Skeletal muscle cell (primary cell): ENCODE measurements around the gene SLC35D2.
"Not testable (repeated sequence)": the region's sequence is repeated elsewhere in the genome, so short reads cannot be mapped to it uniquely, and the experiment has no call there.

ENCODE experiments used
- DNase-seq: peaks from one replicate; pipeline ENCODE4 v3.0.0-alpha.2; 2010; ENCODE audit warnings: low read depth
- H3K4me3 ChIP-seq: 2 replicates; pipeline ENCODE4 v1.5.1; 2011; ENCODE audit warnings: low read depth, mild to moderate bottlenecking, control low read depth, low read length, moderate library complexity

SLC35D2 gene

DNA sequence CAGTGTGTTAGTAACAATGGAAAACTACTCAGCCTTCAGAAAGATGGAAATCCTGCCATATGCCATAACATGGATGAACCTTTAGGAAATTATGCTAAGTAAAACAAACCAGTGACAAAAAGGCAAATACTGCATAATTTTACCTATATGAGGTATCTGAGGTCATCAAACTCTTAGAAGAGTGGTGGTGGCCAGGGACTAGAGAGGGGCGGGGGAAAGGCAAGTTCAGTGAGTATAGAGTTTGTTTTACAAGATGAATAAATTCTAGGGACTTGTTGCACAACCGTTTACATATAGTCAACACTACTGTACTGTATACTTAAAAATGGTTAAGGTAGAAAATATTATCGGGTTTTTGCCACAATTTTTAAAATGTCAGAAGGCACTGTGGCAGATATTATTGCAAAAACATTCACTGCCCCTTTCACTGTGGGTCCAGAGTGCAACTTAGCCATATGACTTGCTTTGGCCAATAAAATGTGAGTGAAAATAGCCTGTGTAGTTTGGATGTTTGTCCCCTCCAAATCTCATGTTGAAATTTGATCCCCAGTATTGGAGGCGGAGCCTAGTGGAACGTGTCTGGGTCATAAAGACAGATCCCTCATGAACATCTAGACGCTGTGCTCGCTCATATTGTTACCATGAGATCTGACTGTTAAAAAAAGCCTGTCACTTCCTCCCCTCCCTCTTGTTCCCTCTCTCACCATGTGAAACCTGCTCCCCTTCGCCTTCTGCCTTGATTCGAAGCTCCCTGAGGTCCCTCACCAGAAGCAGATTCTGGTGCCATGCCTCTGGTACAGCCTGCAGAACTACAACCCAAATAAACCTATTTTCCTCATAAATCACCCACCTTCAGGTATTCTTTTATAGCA, 25.1 kb upstream of the SLC35D2 start:
- H3K4me3 ChIP-seq = no peak overlapping the region
- DNase-seq = no peak

DNA sequence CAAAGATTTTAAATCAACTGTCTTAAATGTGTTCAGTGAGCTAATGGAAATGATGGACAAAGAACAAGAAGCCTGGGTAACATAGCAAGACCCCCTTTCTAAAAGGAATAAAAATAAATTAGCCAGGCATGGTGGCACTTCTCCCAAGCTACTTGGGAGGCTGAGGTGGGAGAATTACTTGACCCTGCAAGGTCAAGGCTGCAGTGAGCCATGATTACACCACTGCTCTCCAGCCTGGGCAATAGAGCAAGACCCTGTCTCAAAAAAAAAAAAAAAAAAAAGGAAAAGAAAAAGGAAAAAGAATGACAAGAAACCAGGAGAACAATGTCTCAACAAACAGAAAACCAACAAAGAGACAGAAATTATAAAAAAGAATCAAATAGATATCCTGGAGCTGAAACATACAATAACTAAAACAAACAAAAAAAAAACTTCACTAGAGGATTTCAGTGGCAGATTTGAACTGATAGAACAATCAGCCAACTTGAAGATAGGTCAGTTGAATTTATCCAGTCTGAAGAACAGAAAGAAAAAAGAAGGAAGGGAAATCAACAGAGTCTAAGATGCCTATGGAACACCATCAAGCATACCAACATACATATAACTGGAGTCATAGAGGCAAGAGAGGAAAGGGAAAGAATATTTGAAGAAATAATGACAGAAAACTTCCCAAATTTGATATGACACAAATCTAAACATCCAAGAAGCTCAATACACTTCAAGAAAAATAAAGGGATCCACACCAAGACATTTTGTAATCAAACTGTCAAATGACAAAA, 16.8 kb upstream of the SLC35D2 start:
- no peak overlapping the region for H3K4me3 ChIP-seq
- DNase-seq = no peak

DNA sequence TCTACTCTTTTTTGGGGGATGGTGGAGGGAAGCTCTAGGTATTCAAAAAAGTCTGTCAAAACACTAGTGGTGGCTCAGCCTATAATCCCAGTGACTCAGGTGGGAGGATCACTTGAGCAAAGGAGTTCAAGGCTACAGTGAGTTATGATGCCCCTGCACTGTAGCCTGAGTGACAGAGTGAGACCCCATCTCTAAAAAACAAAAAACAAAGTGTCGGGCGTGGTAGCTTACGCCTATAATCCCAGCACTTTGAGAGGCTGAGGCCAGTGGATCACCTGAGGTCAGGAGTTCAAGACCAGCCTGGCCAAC, 15.8 kb upstream of the SLC35D2 start:
- no peak overlapping the region for H3K4me3 ChIP-seq
- no peak for DNase-seq

DNA sequence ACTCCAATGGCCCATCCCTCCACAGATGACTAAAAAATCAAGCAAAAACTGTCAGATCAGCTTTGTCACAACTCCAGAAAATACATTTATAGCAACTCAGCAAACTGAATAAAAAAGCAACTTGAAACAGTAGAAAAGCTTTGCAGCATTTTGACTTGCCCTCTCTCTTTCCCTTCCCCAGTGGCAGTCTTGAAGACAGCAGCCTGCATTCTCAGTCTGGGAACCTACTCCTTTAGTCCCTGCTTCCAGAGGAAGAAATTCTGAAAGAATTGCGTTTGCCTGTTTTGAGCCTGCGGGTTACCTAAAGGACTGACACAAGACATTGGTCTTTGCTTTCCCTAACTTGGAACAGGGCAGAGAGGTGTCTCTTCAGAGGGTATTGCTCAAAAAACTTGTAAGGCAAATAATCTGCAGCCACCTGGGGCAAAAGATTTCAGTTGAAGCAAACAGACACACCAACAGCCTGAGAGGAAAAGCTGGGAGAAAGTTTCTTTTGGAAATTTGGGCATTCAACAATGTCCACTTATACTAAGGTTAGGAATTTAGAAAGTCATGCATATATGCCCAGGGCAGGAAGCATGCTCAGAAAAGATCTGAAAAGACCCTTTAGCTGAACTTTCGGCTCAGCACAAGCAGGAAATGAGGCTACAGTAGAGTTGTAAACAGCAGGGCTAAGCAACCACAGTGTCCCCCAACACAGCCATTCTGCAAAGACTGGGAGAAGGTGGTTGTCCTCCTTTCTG, 15.2 kb upstream of the SLC35D2 start:
- no peak for DNase-seq
- H3K4me3 ChIP-seq = no peak overlapping the region

DNA sequence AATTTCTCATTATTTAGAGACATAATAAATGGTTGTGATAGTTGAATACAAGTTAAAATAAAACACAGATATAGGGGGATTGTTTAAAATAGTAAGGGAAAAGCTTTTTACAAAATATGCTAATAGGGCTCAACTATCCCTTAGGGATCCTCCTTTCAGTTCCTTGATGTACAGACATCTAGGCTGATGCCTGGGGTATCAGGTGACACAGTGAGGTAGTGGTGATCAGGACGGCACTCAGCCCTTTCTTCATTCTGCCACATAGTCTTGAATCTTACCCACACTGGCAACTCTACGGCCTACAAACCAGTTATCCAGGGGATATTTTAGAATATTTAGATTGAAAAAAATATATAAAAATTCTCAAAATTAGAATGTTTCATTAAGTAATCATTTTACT, 12.5 kb upstream of the SLC35D2 start:
- no peak for DNase-seq

DNA sequence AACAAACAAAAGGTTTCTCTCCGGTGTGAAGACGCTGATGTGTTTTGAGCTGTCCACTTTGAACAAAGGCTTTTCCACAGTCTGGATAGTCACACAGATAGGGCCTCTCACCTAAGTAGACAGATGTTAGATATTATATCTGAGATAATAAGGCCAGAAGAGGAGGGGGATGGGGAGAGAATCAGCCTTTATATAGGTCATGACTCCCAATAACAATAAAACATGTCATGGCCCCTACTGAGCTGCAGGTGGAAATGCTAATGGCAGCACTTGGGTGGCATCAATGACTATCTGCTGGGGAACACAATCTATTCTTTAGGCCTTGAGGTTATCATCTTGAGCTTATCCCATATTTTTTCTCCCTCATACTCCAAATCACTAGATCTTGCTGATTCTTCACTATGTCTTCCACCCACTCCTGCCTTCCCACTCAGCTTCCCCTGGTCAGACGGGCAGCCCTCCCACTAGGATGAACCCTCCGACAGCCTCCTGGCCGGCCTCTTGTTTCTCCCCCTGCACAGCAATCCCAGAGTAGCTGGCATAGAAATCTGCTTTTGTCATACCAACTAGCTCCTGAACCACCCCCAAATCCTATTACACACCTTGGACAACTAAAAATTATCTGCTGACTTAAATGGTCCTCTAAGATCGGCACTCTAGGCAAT, 11.5 kb upstream of the SLC35D2 start:
- no peak overlapping the region for H3K4me3 ChIP-seq
- DNase-seq = no peak

More for the DNA sequence above, 12.5 kb upstream of the SLC35D2 start:
- no peak overlapping the region for H3K4me3 ChIP-seq

DNA sequence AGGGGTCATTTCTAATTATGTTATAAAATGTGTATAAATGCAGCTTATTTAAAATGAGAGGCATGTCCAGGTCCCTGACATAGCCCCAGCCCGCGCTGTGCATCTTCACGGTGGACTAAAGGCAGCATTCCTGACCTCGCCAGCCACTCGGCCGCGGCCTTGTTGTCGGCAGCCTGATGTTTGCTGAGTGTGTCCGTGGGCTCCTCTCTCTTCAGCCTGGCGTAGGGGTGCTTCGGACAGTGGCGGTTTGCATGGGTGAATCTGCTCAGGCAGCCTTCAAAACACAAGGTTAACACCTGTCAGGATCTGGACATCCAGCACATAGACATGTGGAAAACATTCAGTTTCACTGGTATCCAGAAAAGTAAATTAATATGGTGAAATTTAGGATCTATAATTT, 8.8 kb upstream of the SLC35D2 start:
- H3K4me3 ChIP-seq = no peak overlapping the region

DNA sequence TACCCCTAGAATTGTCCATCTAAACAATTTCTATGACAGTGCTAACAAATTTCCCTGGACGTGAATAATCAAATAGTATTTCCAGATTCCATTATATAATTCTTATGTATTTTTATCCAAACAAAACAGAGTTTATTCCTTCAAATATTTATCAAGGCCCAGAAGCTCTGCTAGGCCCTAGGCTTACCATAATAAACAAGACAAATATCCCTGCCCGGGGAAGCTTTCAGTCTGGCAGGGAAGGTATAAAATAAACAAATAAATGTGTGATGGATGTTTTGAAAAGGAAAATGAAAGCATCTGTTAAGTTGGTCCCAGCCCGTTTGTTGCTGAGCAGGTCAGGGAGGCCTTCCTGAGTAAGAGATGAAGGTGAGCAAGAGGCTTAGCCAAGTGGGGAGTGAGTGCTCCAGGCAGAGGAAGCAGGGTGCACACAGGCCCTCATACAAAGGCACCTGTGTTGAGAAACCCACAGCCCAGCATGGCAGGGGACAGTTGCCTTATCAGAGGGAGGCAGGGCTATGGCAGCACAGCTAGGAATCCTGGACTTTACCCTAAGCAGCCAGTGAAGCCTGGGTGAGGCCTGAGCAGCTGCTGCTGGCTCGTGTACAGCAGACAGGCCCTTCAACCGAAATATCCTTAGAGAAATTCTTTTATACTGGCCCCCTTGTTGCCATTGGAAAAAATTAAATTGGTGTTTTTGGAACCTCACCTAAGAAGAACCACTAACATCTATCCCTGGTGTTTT, 7.7 kb upstream of the SLC35D2 start:
- DNase-seq = no peak
- no peak overlapping the region for H3K4me3 ChIP-seq

More for the DNA sequence above, 8.8 kb upstream of the SLC35D2 start:
- DNase-seq = no peak

DNA sequence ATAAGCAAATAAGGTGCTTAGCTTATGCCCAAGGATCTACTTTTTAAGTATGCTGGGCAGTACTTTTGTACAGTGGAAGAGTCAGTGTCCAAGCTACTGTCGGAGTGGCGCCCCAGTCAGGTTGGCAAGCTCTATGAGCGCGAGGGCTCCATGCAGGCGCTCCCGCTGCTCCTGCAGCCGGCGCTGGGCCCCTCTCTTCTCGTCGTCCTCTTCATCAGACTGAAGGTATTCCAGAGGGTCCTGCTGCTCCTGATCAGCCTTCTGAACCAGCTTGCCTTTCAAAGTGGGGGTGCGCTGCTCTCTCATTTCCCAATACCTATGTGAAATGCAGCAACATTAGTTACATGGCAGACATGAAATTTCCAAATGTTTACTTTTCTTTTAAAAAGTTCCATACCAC, 4.6 kb upstream of the SLC35D2 start:
- H3K4me3 ChIP-seq = no peak overlapping the region
- no peak for DNase-seq

DNA sequence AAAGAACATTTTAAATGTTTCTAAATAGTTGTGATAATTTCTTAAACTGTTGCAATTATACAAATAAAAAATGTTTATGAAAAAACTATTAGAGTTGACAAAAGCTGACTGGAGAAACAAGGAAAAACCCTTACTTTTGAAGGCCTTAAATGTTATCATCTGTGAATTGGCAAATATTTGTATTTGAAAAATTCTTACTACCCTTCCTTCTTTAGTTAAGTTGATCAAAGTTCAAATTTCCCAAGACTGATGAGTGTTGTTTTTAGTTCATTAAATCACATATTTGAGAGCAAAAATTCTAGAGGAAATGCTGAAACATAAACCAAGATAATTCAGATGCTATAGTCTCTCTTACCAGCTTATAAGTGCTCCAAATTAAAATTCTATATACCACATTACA, 2.6 kb upstream of the SLC35D2 start:
- H3K4me3 ChIP-seq = no peak overlapping the region
- no peak for DNase-seq

DNA sequence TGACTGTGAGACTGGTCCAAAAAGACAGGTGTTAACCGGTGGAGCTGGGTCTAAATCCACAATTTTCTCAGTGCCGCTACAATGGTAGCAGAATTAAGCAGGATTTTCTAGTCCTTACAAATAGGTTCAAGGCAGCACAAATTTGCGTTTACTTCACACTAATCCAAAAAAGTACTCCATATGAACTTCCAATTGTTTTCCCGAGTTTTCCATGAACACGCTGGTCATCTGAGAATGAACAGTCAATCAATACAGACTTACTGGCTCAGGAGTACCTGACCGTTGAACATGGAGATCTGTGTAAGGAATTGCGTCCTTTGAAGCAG, 709 bp downstream of the SLC35D2 start:
- no peak for DNase-seq
- peak overlapping the region; percentile 64 for H3K4me3 ChIP-seq

DNA sequence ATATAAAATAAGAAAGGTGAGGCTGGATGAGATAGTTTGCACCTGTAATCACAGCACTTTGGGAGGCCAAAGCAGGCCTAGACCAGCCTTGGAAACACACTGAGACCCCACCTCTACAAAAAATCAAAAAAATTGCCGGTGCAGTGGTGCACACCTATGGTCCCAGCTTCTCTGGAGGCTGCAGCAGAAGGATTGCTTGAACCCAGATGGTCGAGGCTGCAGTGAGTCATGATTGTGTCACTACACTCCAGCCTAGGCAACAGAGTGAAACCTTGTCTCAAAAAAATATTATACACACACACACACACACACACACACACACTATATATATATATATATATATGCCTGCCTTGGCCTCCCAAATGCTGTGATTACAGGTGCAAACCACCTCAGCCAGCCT, 1.3 kb downstream of the SLC35D2 start:
- DNase-seq = no peak
- no peak overlapping the region for H3K4me3 ChIP-seq

DNA sequence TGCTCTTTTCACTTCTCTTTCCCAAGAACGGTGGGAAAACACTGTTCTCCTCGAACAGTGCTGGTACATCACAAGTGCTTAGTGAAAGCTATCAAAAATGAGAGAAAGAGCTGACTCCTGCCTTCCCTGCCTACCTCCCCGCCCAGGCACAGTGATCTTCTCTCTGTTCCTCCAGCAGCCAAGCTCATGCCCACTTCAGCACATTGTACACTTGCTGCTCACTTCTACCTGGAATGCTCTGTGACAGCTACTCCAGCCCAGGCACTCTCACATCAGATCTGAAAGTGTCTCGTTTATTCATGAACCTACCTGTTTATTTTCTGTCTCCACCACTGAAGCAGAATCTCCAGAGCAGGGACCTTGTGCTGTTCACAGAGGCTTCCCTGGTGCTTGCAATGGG, 1.8 kb downstream of the SLC35D2 start:
- H3K4me3 ChIP-seq = no peak overlapping the region
- DNase-seq = no peak

DNA sequence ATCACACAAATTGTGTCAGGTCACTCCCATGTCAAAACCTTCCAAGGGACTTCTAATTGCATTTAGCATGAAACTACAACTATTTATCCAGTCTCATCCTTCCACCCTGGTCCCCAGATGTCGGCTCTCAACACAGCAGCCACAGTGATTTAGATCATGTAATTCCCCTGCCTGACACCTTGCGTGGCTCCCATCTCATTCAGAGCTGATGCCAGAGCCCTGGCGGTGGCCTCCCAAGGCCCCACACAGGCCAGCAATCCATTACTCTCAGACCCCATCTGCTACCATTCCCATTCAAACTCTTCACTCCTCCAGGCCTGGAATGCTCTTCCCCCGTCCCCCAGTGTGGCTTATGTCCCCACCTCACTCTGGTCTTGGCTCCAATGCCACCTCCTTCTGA, 2.4 kb downstream of the SLC35D2 start:
- H3K4me3 ChIP-seq = no peak overlapping the region

DNA sequence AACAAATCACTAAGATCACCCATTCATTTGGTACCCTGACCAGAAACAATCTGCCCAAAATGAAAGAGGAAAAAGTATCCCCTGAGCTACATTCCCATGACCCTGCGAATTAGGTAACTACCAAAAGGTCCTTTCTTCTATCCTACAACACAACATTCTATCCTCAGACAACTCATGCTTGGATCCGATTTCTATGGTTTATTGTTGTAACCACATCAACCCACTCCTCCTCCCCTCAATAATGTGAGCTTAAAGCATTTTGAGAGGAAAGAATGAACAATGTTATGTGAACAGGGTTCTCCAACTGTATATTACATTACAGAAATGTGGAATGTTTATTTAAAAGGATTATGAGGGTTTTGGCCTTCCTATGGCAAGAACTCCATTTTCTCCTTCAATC, 4.0 kb downstream of the SLC35D2 start:
- no peak for DNase-seq
- H3K4me3 ChIP-seq = no peak overlapping the region

More for the DNA sequence above, 2.4 kb downstream of the SLC35D2 start:
- no peak for DNase-seq

DNA sequence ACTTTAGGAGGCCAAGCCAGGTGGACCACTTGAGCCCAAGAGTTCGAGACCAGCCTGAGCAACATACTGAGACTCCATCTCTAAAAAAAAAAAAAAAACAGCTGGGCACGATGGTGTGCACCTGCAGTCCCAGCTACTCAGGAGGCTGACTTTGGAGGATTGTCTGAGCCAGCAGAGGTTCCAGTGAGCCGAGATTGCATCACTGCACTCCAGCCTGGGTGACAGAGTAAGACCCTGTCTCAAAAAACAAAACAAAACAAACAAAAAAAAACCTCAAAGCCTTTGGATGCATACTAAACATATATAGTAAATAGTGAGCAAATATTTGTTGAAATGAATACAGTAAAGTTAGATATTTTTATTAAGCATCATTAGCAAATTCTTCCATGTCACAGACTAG, 5.3 kb downstream of the SLC35D2 start:
- H3K4me3 ChIP-seq = no peak overlapping the region
- DNase-seq = no peak

DNA sequence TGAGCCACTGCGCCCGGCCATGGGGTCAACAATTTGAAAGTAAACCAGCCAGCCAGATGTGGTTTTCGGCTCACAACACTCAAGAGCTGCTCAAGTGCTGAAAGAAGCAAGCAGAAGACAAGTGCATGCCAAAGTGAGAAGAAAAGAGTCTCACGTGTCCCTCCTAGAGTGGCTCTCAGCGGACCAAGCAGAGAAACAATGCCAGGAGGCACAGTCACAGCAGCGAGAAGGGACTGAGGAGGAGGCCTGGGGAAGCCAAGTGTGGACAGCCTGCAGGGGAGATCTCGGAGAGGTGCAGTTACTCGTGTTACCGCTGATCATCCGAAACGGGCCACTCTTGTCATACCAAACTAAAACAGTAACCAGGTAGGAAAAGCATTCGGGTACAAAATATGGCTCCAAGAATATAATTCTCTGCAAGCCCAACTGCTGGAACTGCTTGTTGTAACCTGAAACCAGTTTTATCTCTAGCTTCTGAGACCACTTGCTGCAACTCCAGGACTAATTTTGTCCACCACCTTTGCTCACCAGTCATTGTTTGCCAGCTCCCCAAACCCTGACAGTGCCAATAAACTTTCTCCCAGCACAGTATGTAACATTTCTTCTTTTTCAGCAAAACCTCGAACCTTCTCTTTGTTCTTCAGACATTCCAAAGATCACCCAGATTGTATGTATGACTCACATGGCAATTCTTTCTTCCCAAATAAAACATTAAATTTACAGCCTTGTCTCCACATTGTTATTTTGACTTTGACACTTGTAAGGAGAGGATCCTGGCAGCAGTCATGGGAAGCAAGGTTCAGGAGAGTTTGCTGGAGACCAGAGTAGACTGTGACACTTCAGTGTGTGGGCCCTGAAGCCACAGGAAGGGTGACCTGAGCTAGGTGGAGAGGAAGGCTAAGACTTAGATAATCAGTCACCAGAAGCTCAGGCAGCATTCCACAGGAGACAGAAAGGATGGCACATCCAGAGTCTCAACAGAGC, 6.3 kb downstream of the SLC35D2 start:
- DNase-seq = peak; percentile 30
- H3K4me3 ChIP-seq = no peak overlapping the region

DNA sequence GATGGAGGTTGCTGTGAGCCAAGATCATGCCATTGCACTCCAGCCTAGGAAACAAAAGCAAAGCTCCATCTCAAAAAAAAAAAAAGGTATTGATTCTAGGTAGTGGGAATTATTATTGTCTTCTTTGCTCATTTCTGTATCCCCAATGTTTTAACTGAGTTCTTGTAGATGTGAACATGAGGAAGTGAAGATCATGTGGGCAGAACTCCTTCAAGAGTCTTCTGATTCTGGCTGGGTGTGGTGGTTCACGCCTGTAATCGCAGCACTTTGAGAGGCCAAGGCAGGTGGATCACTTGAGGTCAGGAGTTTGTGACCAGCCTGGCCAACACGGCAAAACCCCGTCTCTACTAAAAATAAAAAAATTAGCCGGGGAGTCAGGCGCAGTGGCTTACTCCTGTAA, 8.0 kb downstream of the SLC35D2 start:
- not testable (repeated sequence) for H3K4me3 ChIP-seq, DNase-seq
